Dedifferentiated amniotic fluid mesenchymal stem cell (primary cell): Measurements from ENCODE around the gene SIGLEC11.
"Not testable (repeated sequence)": the region's sequence is repeated elsewhere in the genome, so short reads cannot be mapped to it uniquely, and the experiment has no call there.

ENCODE experiments used
- DNase-seq: peaks from one replicate; pipeline ENCODE4 v3.0.0-alpha.2; 2016; ENCODE audit errors: extremely low spot score

SIGLEC11 gene

DNA sequence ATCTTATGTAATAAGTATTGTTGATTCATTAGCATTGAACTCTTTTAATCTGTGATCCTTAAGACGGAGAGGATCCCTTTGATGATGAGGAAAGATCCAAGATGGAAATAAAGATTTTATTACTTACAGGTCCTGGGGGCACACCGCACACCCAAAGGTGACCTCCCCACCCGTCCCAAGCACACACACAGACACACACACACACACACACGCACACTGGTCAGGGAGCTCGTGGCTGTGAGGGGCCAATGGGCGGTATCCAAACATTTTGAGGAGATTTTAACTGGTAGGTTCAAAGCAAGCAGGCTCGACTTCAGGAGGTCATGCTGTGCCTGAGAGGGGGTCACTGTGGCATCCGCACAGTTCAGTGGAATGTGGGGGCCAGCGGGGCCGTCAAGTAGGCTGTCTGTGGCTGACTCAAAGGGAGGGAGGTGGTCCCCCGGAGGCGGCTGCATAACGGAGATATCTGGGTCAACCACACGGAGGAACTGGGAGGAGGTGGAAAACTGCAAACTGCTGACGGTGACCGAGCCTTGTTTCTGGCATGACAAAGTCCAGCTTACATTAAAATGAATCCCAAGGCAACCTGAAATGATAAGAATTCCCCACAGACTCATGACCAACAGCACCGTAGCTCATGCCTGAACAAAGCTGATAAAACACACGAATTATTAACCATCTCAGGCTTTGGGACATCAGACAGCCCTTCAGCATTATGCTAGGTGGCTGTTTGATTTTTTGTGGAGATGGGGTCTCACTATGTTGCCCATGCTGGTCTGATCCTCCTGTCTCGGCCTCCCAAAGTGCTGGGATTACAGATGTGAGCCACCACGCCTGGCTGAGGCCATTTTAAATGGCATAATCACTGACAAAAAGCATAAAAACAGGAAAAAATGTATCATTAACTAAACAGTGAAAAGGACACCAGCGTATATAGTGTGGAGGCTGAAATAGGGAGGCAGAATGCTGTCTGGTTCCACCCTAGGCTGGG lies 20.9 kb upstream of the SIGLEC11 start:
- DNase-seq, result no peak

GRCh38 chr19:49978324-49978723 lies 17.4 kb upstream of the SIGLEC11 start:
- no peak for DNase-seq

- no peak for DNase-seq
These were observed 16.9 kb upstream of the SIGLEC11 start for GRCh38 chr19:49977881-49978280.

GRCh38 chr19:49977076-49977475 lies 16.1 kb upstream of the SIGLEC11 start:
- DNase-seq, result no peak

DNA sequence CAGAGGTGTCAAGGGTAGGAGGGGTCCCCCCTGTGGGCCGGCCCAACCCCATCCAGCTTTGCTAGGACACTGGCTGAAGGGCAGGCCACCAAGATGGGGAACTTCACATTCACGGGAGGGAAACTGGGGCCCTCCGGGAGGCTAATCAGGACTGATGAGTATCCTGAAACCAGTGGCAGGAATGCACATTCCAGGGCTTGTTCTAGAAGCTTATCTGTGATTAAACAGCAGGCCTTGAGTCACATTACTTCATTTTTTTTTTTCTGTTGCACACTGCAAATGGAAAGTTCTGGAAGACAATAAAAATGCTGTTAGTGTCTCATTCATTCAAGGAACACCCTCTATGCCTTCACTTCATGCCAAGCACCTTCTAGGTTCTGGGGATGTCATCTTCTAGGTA lies 15.5 kb upstream of the SIGLEC11 start:
- DNase-seq, result no peak

- DNase-seq, result no peak
These were observed 14.1 kb upstream of the SIGLEC11 start for GRCh38 chr19:49975051-49975450.

DNA sequence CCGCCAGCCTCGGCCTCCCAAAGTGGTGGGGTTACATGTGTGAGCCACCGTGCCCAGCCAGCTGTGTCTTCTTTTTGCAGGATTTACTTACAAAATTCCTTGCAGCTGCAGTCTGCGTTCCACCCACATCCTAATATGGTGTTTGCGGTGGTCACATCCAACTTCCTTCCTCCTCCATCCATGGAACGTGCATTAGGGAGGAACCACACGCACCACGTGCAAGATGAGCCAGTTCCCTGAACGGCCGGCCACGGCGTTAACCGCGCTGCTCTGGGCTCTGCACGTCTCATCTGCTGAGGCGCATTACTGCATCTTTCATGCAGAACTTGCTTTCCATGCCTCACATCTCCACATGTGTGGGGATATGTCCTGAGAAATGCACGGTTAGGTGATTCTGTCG lies 13.0 kb upstream of the SIGLEC11 start:
- DNase-seq, result no peak

- no peak for DNase-seq
These were observed 11.9 kb upstream of the SIGLEC11 start for GRCh38 chr19:49972841-49973240.

- DNase-seq, result no peak
These were observed 11.0 kb upstream of the SIGLEC11 start for GRCh38 chr19:49971991-49972411.

- not testable (repeated sequence) for DNase-seq
These were observed 8.4 kb upstream of the SIGLEC11 start for GRCh38 chr19:49969355-49969754.

DNA sequence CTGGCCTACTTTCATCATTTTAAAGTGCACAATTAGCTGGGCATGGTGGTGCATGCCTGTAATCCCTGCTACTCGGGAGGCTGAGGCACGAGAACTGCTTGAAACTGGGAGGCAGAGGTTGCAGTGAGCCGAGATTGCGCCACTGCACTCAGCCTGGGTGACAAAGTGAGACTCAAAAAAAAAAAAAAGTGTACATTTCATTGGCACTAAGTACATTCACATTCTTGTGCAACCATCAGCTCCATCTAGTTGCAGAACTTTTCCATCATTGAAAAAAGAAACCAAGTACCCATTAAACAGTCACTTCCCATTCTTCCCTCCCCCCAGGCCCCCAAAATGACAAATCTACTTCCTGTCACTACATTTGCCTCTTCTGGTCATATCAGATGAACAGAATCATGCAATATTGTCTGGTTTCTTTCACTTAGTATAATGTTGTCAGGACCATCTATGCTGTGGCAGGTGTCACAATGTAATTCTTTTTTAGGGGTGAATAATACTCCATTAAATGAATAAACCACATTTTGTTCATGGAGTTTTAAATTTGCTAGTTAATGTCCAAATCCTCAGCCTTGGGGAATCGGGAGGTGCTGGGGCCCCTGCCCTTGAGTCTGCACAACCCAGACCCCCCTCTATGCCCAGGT lies 7.4 kb upstream of the SIGLEC11 start:
- DNase-seq, result no peak

GRCh38 chr19:49959892-49960291 lies 1.1 kb downstream of the SIGLEC11 start:
- DNase-seq, result not testable (repeated sequence)

GRCh38 chr19:49958596-49958995 lies 2.4 kb downstream of the SIGLEC11 start:
- not testable (repeated sequence) for DNase-seq

- DNase-seq, result not testable (repeated sequence)
These were observed 2.8 kb downstream of the SIGLEC11 start for GRCh38 chr19:49958144-49958543.

- DNase-seq, result no peak
These were observed 3.6 kb downstream of the SIGLEC11 start for GRCh38 chr19:49957262-49957915.

DNA sequence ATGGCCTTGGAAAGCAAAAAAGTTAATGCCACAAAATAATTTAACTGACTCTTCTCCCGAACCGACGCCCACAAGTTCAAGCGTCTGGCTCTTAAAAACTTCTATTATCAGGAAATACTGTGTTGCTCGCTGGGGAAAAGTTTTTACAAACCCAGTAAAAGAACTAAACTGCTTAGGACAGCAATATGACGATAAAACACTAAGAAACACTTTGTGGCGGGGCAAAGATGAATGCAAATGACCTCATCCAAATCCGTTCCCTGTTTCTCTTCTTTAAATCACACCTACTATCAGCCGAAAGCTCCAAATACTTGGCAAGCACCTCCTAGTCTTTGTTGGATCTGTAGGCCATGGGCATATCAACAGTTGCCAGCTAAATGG lies 4.9 kb downstream of the SIGLEC11 start:
- no peak for DNase-seq

GRCh38 chr19:49954933-49955332 lies 6.0 kb downstream of the SIGLEC11 start:
- DNase-seq, result no peak

- no peak for DNase-seq
These were observed 6.7 kb downstream of the SIGLEC11 start for GRCh38 chr19:49954092-49954829.

- DNase-seq, result no peak
These were observed 7.6 kb downstream of the SIGLEC11 start for GRCh38 chr19:49953416-49953815.

- no peak for DNase-seq
These were observed 8.1 kb downstream of the SIGLEC11 start for GRCh38 chr19:49952906-49953305.

DNA sequence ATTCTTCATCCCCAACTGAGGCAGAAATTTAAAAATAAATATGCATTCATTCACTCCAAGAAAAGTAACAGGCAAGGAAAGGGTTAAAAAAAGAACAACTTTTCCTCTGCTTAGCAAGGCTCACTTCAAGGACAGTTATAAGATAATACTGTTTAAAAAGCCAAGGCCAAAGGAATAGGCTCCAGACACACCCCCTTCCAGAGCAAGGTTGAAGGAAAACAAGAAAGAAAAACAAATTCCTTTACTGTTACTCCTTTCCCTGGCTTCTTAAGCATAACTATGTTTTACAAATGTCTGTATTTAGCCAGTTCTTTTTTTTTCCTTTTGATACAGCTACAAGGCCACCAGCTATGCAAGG lies 8.5 kb downstream of the SIGLEC11 start:
- no peak for DNase-seq
